ENCODE measurements around the gene DNAAF9. TPM values are rescaled to one million over a fixed set of nuclear protein-coding genes. Genes with fewer than 3 reads are reported as not detected.

Gene DNAAF9
- 18.9 and 24.7 TPM in 2 replicates for total RNA-seq

DNA sequence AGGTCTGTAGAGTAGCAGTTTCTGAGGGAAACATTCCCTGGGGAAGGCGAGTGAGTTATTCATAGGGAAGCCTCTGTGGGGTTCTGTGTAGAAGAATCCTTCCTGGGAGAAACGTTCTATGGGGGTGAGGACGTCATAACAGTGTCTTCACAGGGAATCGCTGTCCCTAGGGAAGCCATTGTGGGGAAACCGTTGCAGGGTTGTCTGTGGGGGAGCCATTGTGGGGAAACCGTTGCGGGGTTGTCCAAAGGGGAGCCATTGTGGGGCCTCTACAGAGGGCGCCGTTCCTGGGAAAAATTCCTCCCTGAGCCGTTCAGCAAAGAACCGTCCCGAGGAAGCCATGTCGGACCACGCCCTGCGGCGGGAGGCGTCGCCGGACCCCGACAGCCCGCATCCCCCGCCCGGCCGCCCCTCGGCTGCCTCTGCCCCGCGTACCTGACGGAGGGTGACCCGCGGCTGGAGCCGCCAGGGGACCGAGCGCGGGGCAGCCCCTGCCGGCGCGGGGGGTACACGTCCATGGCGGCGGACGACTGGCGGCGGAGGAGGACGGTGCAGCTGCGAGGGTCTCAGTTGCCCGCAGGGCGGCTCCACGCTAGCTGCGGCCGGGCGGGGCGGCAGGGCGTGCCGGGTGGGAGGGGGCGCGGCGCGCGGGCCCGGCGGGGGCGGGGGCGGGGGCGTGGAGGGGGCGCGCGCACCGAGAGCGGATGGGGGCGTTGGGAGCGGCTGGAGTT lies at the start of gene DNAAF9:
Gene DNAAF9, minus strand, starts transcription at position 630 of the 731 bp plus-strand sequence. Its CDS starts 112 bp downstream, at position 518.

Other genes with a start within 250 kb of the DNAAF9 start
- 11.9 and 12.5 TPM in 2 replicates for gene FASTKD5, start 247.8 kb downstream of the DNAAF9 start, total RNA-seq
- 3.7 TPM in 2 replicates for gene UBOX5, start 247.8 kb downstream of the DNAAF9 start, total RNA-seq
- gene LZTS3, start 234.1 kb downstream of the DNAAF9 start, total RNA-seq = 7.5 and 12.6 TPM in 2 replicates
- 21.9 and 23.3 TPM in 2 replicates for gene DDRGK1, start 203.0 kb downstream of the DNAAF9 start, total RNA-seq
- gene ITPA, start 198.2 kb downstream of the DNAAF9 start, total RNA-seq = 19.4 and 26.2 TPM in 2 replicates
- gene SLC4A11, start 168.5 kb downstream of the DNAAF9 start, total RNA-seq = 0.20 and 1.2 TPM in 2 replicates
- gene ATRN, start 63.3 kb upstream of the DNAAF9 start, total RNA-seq = 93.4 and 93.8 TPM in 2 replicates

All from smooth muscle cell of the pulmonary artery (primary cell).